Measurements from ENCODE around the gene RANGAP1.
A peak's percentile ranks its signal among the peaks of the same experiment; 100 is the strongest.

RANGAP1 gene

GRCh38 chr22:41285820-41286638 is at the start of gene RANGAP1:
TSS of gene RANGAP1 (minus strand) at chr22:41286187. CDS start at chr22:41281044, 5,143 bp downstream.
- Histone ChIP-seq H3K4me1 (ENCODE audit: control insufficient read depth in 1 of 2, insufficient read depth in 1 of 2, low read depth in 1 of 2, low read length in 1 of 2) (peaks cover 21 to 32% of the 10 kb centered on the region in 2 experiments), H3K4me3 (ENCODE audit: low read depth in 1 of 2, low read length in 1 of 2) (peak within 1 kb of the TSS; percentile 93 to 98), H3K36me3 (no peaks in the 10 kb centered on the region), H3K27me3 (no peaks in the 10 kb centered on the region), H3K9me3 (no peaks in the 10 kb centered on the region), H3K27ac (peak within 1 kb of the TSS; percentile 87)
- TF ChIP-seq, protein P1, sequence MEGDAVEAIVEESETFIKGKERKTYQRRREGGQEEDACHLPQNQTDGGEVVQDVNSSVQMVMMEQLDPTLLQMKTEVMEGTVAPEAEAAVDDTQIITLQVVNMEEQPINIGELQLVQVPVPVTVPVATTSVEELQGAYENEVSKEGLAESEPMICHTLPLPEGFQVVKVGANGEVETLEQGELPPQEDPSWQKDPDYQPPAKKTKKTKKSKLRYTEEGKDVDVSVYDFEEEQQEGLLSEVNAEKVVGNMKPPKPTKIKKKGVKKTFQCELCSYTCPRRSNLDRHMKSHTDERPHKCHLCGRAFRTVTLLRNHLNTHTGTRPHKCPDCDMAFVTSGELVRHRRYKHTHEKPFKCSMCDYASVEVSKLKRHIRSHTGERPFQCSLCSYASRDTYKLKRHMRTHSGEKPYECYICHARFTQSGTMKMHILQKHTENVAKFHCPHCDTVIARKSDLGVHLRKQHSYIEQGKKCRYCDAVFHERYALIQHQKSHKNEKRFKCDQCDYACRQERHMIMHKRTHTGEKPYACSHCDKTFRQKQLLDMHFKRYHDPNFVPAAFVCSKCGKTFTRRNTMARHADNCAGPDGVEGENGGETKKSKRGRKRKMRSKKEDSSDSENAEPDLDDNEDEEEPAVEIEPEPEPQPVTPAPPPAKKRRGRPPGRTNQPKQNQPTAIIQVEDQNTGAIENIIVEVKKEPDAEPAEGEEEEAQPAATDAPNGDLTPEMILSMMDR (IDR thresholded peaks at IDR 0.05): peak; percentile 75

GRCh38 chr22:41334951-41335635 is 49.1 kb upstream of the RANGAP1 start:
- no peaks in the 10 kb centered on the region for H3K27me3 ChIP-seq
- peaks cover 65% of the 10 kb centered on the region for H3K36me3 ChIP-seq

GRCh38 chr22:41334215-41334614 is 48.2 kb upstream of the RANGAP1 start:
- Histone ChIP-seq H3K27me3 (no peaks in the 10 kb centered on the region), H3K4me3 (ENCODE audit: low read depth in 1 of 2, low read length in 1 of 2) (no peak overlapping the region), H3K9me3 (no peaks in the 10 kb centered on the region), H3K27ac (no peak overlapping the region), H3K4me1 (ENCODE audit: control insufficient read depth in 1 of 2, insufficient read depth in 1 of 2, low read depth in 1 of 2, low read length in 1 of 2) (no peaks in the 10 kb centered on the region), H3K36me3 (peaks cover 65% of the 10 kb centered on the region)
- TF ChIP-seq, protein P1 (IDR thresholded peaks at IDR 0.05): no peak

More at GRCh38 chr22:41334951-41335635, 49.1 kb upstream of the RANGAP1 start:
- TF ChIP-seq, protein P1 (IDR thresholded peaks at IDR 0.05): no peak
- Histone ChIP-seq H3K9me3 (no peaks in the 10 kb centered on the region), H3K4me1 (ENCODE audit: control insufficient read depth in 1 of 2, insufficient read depth in 1 of 2, low read depth in 1 of 2, low read length in 1 of 2) (no peaks in the 10 kb centered on the region), H3K4me3 (ENCODE audit: low read depth in 1 of 2, low read length in 1 of 2) (no peak overlapping the region), H3K27ac (no peak overlapping the region)

DNA sequence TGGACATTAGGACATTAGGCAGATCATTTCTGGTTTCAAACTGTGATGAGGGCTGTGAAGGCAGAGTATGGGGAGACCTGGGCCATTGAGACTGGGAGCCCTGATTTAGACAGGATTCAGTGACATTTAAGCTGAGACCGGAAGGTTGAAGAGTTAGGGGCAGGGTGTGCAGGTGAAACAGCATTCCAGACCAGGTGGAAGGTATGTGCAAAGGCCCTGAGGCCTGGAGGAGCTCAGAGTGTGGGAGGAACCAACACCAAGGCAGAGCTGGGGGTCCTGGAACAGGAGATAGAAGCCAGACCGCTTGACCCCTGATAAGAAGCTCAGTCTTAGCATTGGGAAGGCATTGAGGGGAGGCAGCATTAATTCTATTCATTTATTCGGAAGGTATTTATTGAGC is 47.8 kb upstream of the RANGAP1 start:
- Histone ChIP-seq H3K4me3 (ENCODE audit: low read depth in 1 of 2, low read length in 1 of 2) (no peak overlapping the region), H3K36me3 (peaks cover 61% of the 10 kb centered on the region), H3K27me3 (no peaks in the 10 kb centered on the region), H3K4me1 (ENCODE audit: control insufficient read depth in 1 of 2, insufficient read depth in 1 of 2, low read depth in 1 of 2, low read length in 1 of 2) (no peaks in the 10 kb centered on the region), H3K9me3 (no peaks in the 10 kb centered on the region), H3K27ac (no peak overlapping the region)
- TF ChIP-seq, protein P1 (IDR thresholded peaks at IDR 0.05): no peak

DNA sequence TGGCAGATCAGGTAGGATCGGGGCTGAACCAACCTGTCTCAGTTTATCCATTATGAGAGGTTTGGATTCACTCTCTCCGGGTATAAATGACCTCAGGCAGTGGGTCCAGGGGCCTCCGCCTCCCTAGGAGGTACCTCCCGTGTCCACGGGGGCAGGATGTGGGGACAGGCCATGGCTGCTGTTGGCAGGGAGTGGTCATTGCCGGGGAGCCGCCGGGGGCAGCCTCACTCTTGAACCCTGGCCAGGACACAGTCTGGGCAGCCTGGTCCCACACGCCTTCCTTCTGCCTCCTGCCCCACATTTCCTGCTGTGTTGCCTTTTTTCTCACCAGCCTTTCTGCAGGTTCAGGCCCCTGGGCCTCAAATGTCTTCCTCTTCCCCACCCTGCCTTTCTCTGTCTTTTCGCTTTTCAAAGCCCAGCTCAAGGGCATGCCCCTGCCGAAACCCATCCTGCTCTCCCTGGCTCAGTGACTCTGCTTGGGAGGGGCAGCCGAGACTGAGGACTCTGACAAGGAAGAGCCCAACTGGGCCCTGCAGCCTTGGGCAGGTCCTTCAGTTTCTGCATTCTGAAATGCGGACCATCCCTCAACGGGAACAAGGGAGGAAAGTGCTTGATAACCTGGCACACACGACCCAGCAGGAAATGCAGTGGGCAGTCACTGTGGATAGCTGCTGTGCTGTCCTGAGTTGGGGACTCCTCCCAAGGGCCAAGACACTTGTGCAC is 46.4 kb upstream of the RANGAP1 start:
- TF ChIP-seq, protein P1 (IDR thresholded peaks at IDR 0.05): no peak
- no peaks in the 10 kb centered on the region for H3K27me3 ChIP-seq
- no peak overlapping the region for H3K4me3 ChIP-seq (ENCODE audit: low read depth in 1 of 2, low read length in 1 of 2)
- no peak overlapping the region for H3K27ac ChIP-seq
- H3K9me3 ChIP-seq: no peaks in the 10 kb centered on the region
- H3K36me3 ChIP-seq: peaks cover 67% of the 10 kb centered on the region
- H3K4me1 ChIP-seq (ENCODE audit: control insufficient read depth in 1 of 2, insufficient read depth in 1 of 2, low read depth in 1 of 2, low read length in 1 of 2): no peaks in the 10 kb centered on the region
